NB4 (cell line): ENCODE measurements around the gene DLG2.
"Not testable (repeated sequence)": the region's sequence is repeated elsewhere in the genome, so short reads cannot be mapped to it uniquely, and the experiment has no call there.

Source experiments
- DNase-seq: peaks from one replicate; pipeline ENCODE4 v3.0.0; 2010; ENCODE audit warnings: low read depth
- H3K4me3 ChIP-seq: one replicate; pipeline ENCODE4 v1.5.1; 2011; ENCODE audit warnings: mild to moderate bottlenecking, low read depth, low read length, moderate library complexity
- MAX ChIP-seq: IDR thresholded peaks from 2 replicates; pipeline ENCODE4 v1.6.1; 2011; ENCODE audit warnings: low read depth, low read length
- MYC ChIP-seq: IDR thresholded peaks from 2 replicates; pipeline ENCODE4 v1.6.1; 2011; ENCODE audit warnings: low read depth, low read length
- POLR2A ChIP-seq: IDR thresholded peaks from 2 replicates; pipeline ENCODE4 v1.6.1; 2011; ENCODE audit warnings: mild to moderate bottlenecking; ENCODE audit not compliant: insufficient read length; ENCODE audit errors: extremely low read depth
- TF ChIP-seq, protein P1 (sequence below): IDR thresholded peaks from one replicate; pipeline ENCODE4 v1.5.1; 2012; ENCODE audit warnings: low read depth, low read length

The DLG2 gene

DNA sequence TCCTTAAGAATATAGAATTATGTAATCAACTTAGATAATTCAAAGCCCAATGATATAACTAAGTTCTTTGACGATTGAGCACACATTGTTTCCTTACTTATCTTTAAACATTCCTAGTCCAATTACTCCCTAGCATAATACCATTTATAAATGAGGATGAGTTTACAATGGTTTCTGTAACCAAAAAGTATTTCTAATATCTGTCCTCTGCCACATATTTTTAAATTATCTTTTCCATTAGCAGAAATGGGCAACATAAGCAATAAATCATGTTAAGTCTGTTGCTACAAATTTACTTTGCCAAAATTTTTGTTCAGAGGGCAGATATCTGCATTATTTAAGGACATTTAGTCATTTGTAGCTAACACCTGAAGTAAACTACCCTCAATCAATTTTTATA, 31.0 kb upstream of the DLG2 start:
- TF ChIP-seq POLR2A = no peak
- no peak for TF ChIP-seq MAX
- no peak for TF ChIP-seq MYC
- TF ChIP-seq, protein P1, sequence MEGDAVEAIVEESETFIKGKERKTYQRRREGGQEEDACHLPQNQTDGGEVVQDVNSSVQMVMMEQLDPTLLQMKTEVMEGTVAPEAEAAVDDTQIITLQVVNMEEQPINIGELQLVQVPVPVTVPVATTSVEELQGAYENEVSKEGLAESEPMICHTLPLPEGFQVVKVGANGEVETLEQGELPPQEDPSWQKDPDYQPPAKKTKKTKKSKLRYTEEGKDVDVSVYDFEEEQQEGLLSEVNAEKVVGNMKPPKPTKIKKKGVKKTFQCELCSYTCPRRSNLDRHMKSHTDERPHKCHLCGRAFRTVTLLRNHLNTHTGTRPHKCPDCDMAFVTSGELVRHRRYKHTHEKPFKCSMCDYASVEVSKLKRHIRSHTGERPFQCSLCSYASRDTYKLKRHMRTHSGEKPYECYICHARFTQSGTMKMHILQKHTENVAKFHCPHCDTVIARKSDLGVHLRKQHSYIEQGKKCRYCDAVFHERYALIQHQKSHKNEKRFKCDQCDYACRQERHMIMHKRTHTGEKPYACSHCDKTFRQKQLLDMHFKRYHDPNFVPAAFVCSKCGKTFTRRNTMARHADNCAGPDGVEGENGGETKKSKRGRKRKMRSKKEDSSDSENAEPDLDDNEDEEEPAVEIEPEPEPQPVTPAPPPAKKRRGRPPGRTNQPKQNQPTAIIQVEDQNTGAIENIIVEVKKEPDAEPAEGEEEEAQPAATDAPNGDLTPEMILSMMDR = no peak
- no peak for DNase-seq
- H3K4me3 ChIP-seq = no peak overlapping the region

GRCh38 chr11:85656777-85657176, 29.6 kb upstream of the DLG2 start:
- DNase-seq = no peak
- H3K4me3 ChIP-seq = no peak overlapping the region
- TF ChIP-seq, protein P1 = no peak
- TF ChIP-seq POLR2A = no peak
- TF ChIP-seq MAX = no peak
- TF ChIP-seq MYC = no peak

DNA sequence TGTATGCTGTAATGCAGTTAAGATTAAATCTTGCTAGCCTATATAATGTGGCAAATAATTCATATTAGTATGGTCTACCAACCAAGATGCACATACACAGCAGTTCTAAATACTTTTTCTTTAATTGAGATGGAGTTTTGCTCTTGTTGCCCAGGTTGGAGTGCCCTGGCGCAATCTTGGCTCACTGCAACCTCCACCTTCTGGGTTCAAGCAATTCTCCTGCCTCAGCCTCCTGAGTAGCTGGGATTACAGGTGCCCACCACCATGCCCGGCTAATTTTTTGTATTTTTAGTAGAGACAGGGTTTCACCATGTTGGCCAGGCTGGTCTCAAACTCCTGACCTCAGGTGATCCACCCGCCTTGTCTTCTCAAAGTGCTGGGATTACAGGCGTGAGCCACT, 27.2 kb upstream of the DLG2 start:
- not testable (repeated sequence) for H3K4me3 ChIP-seq, DNase-seq

DNA sequence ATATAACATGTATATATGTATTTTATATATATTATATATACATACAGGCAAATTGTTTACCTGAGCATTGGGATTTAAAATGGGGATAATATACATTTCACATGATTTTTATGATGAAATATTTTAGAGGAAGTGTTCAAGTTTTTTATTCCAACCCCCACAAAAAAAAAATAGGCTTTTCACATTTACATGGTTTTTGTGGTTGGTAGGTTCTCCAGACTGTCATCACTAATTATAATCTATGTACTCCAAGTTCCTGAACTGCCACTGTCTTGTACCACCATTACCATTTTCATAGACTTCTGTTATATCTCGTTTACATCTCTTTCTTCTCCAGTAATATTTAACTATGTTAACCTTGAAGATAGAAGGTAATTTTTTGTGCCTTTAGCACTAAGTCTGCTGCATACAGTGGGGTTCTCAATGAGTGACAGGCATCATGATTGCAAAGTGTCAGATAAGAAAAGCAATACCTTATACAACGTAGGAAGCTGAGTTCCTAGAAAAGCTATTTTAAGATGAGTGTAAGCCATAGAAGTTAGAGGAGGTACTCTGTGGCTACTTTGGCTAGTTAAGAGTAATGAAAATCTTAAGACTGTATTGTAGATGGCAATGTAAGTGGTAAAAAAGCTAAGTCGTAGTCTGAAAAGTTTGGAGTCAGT, 25.8 kb upstream of the DLG2 start:
- H3K4me3 ChIP-seq = no peak overlapping the region
- TF ChIP-seq MAX = no peak
- no peak for TF ChIP-seq POLR2A
- TF ChIP-seq, protein P1 = no peak
- no peak for TF ChIP-seq MYC
- peak; percentile 35 for DNase-seq

- TF ChIP-seq MYC = no peak
- DNase-seq = no peak
- H3K4me3 ChIP-seq = no peak overlapping the region
Observed at GRCh38 chr11:85651118-85651517, 24.0 kb upstream of the DLG2 start.

- TF ChIP-seq MAX (peak; percentile 80), MYC (peak; percentile 79), POLR2A (peak; percentile 98)
- TF ChIP-seq, protein P1 = no peak
- DNase-seq = peak; percentile 97
- peak within 1 kb of the TSS; percentile 82 for H3K4me3 ChIP-seq
Observed at GRCh38 chr11:85647604-85648299, 20.6 kb upstream of the DLG2 start, which contains the start of gene TMEM126A. TSS of gene TMEM126A (plus strand) at chr11:85647967. CDS start at chr11:85650256, 2,289 bp downstream.

GRCh38 chr11:85647078-85647477, 19.9 kb upstream of the DLG2 start:
- peak overlapping the region; percentile 82 for H3K4me3 ChIP-seq
- DNase-seq = no peak

More at GRCh38 chr11:85647078-85647477, 19.9 kb upstream of the DLG2 start:
- no peak for TF ChIP-seq MYC
- no peak for TF ChIP-seq POLR2A
